HG03442 (cell line): ENCODE results near the gene KRTAP2-4.
"Not testable (repeated sequence)": the region's sequence is repeated elsewhere in the genome, so short reads cannot be mapped to it uniquely, and the experiment has no call there.

ENCODE experiments used
- ATAC-seq: cut with Tn5 transposase; IDR thresholded peaks from one replicate; pipeline ENCODE4 v1.9.1; 2021; ENCODE audit warnings: mild to moderate bottlenecking, moderate library complexity; ENCODE audit not compliant: unreplicated experiment

KRTAP2-4 gene

GRCh38 chr17:41073676-41074075 lies 8.0 kb upstream of the KRTAP2-4 start:
- ATAC-seq, result no peak

GRCh38 chr17:41071606-41072360 lies 6.1 kb upstream of the KRTAP2-4 start:
- no peak for ATAC-seq

GRCh38 chr17:41069031-41069430 lies 3.4 kb upstream of the KRTAP2-4 start:
- ATAC-seq, result no peak

- no peak for ATAC-seq
These were observed 1.6 kb upstream of the KRTAP2-4 start for GRCh38 chr17:41067281-41067680.

- not testable (repeated sequence) for ATAC-seq
These were observed 526 bp downstream of the KRTAP2-4 start for GRCh38 chr17:41065016-41065689.

GRCh38 chr17:41064301-41064700 lies 1.4 kb downstream of the KRTAP2-4 start:
- no peak for ATAC-seq

- no peak for ATAC-seq
These were observed 2.2 kb downstream of the KRTAP2-4 start for GRCh38 chr17:41063449-41063848.

- no peak for ATAC-seq
These were observed 3.7 kb downstream of the KRTAP2-4 start for GRCh38 chr17:41061964-41062363.

- ATAC-seq, result no peak
These were observed 5.6 kb downstream of the KRTAP2-4 start, which contains the start of gene KRTAP2-3 for GRCh38 chr17:41060052-41060604. TSS of gene KRTAP2-3 (minus strand) at chr17:41060114. CDS start at chr17:41060050, 64 bp downstream.

GRCh38 chr17:41059276-41060051 lies 6.2 kb downstream of the KRTAP2-4 start:
- ATAC-seq, result not testable (repeated sequence)

GRCh38 chr17:41058741-41059140 lies 6.9 kb downstream of the KRTAP2-4 start:
- ATAC-seq, result no peak

- ATAC-seq, result no peak
These were observed 8.1 kb downstream of the KRTAP2-4 start for GRCh38 chr17:41057547-41057946.

GRCh38 chr17:41055130-41055529 lies 10.5 kb downstream of the KRTAP2-4 start, which contains the start of gene KRTAP2-2:
TSS of gene KRTAP2-2 (minus strand) at chr17:41055230. CDS start at chr17:41055211, 19 bp downstream.
- not testable (repeated sequence) for ATAC-seq

GRCh38 chr17:41054556-41054955 lies 11.1 kb downstream of the KRTAP2-4 start:
- not testable (repeated sequence) for ATAC-seq

GRCh38 chr17:41054025-41054424 lies 11.7 kb downstream of the KRTAP2-4 start:
- ATAC-seq, result no peak

- no peak for ATAC-seq
These were observed 13.1 kb downstream of the KRTAP2-4 start for GRCh38 chr17:41052566-41052965.

GRCh38 chr17:41049110-41049509 lies 16.6 kb downstream of the KRTAP2-4 start:
- ATAC-seq, result no peak

GRCh38 chr17:41048441-41048840 lies 17.2 kb downstream of the KRTAP2-4 start:
- ATAC-seq, result no peak

GRCh38 chr17:41046735-41047465 lies 18.8 kb downstream of the KRTAP2-4 start, which contains the start of gene KRTAP2-1:
TSS of gene KRTAP2-1 (minus strand) at chr17:41047316. CDS start at chr17:41047267, 49 bp downstream.
- ATAC-seq, result not testable (repeated sequence)

- no peak for ATAC-seq
These were observed 22.7 kb downstream of the KRTAP2-4 start for GRCh38 chr17:41042953-41043352.
